Measurements from ENCODE around the gene PDE1C.

The PDE1C gene

DNA sequence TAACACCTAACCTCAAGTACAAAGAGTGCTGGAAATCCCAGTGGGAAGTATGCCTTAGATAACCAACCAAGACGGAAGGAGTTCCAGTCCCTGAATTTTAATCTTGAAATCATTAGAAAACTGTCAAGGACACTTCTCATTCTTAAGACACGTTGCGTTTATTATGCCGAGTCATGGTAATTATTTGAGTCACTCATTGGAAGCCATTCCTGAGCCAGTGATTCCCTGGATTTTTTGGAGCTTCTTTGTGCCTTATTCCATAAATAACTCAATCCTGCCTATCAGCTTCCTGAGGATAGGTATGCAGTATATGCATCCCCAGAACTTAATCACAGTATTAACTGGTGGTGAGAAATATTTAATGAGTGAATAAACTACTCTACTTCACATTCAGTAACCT, 305.7 kb downstream of the PDE1C start:
- WGBS, result 67% methylated on average over 4 of the region's 4 CpGs
- H3K14ac ChIP-seq (ENCODE audit: low read length in 2 of 2), result no peak overlapping the region

GRCh38 chr7:31763548-31763947, 306.7 kb downstream of the PDE1C start:
- no peaks in the 10 kb centered on the region for H3K27me3 ChIP-seq (ENCODE audit: control insufficient read depth in 1 of 2, insufficient read depth in 1 of 2, low read length in 2 of 2)
- H2BK15ac ChIP-seq (ENCODE audit: low read depth, poor library complexity, severe bottlenecking), result no peak overlapping the region
- no peak overlapping the region for H4K91ac ChIP-seq (ENCODE audit: low read length)
- H2AFZ ChIP-seq (ENCODE audit: low read depth, low read length), result no peak overlapping the region
- H3K36me3 ChIP-seq (ENCODE audit: control insufficient read depth in 1 of 2, insufficient read depth in 2 of 2, low read depth in 1 of 2, low read length in 2 of 2), result no peaks in the 10 kb centered on the region
- no peak overlapping the region for H3K4me2 ChIP-seq (ENCODE audit: low read length, poor library complexity, severe bottlenecking)
- H3K14ac ChIP-seq (ENCODE audit: low read length in 2 of 2), result no peak overlapping the region
- H2BK12ac ChIP-seq (ENCODE audit: low read length in 2 of 2), result no peak overlapping the region
- no peak overlapping the region for H2BK5ac ChIP-seq (ENCODE audit: low read depth, low read length, poor library complexity, severe bottlenecking)
- no peak overlapping the region for H3K4ac ChIP-seq (ENCODE audit: low read depth in 1 of 2, low read length in 2 of 2)
- H3K18ac ChIP-seq (ENCODE audit: low read depth in 1 of 2, low read length in 2 of 2), result no peak overlapping the region
- no peaks in the 10 kb centered on the region for H3K9me3 ChIP-seq (ENCODE audit: control insufficient read depth, low read length)
- no peak overlapping the region for H3K27ac ChIP-seq (ENCODE audit: low read length, poor library complexity, severe bottlenecking)
- no CpG with 5 or more reads among the region's 2 CpGs for WGBS
- H4K8ac ChIP-seq (ENCODE audit: low read length), result no peak overlapping the region
- no peak overlapping the region for H2BK120ac ChIP-seq (ENCODE audit: low read depth, low read length)
- H2AK5ac ChIP-seq (ENCODE audit: low read length, severe bottlenecking), result no peak overlapping the region
- H3K4me3 ChIP-seq (ENCODE audit: insufficient read depth in 1 of 2, low read depth in 1 of 2, low read length in 2 of 2), result no peak overlapping the region
- H3K79me1 ChIP-seq (replicated peaks; ENCODE audit: low read length, poor library complexity, severe bottlenecking), result no peaks in the 10 kb centered on the region
- no peak for DNase-seq
- no peak overlapping the region for H3K23ac ChIP-seq (ENCODE audit: low read length in 2 of 2)
- no peak overlapping the region for H3K9ac ChIP-seq (ENCODE audit: low read length)
- H3K4me1 ChIP-seq (ENCODE audit: control insufficient read depth, insufficient read depth, low read depth, low read length), result no peaks in the 10 kb centered on the region

More for the DNA sequence above, 305.7 kb downstream of the PDE1C start:
- no peak overlapping the region for H2BK120ac ChIP-seq (ENCODE audit: low read depth, low read length)
- no peaks in the 10 kb centered on the region for H3K79me1 ChIP-seq (replicated peaks; ENCODE audit: low read length, poor library complexity, severe bottlenecking)
- H4K8ac ChIP-seq (ENCODE audit: low read length), result no peak overlapping the region
- H4K91ac ChIP-seq (ENCODE audit: low read length), result no peak overlapping the region
- no peak overlapping the region for H3K18ac ChIP-seq (ENCODE audit: low read depth in 1 of 2, low read length in 2 of 2)
- H3K4me1 ChIP-seq (ENCODE audit: control insufficient read depth, insufficient read depth, low read depth, low read length), result no peaks in the 10 kb centered on the region
- no peak overlapping the region for H3K4me2 ChIP-seq (ENCODE audit: low read length, poor library complexity, severe bottlenecking)
- no peak for DNase-seq
- no peak overlapping the region for H2BK12ac ChIP-seq (ENCODE audit: low read length in 2 of 2)
- H2BK5ac ChIP-seq (ENCODE audit: low read depth, low read length, poor library complexity, severe bottlenecking), result no peak overlapping the region
- H3K9me3 ChIP-seq (ENCODE audit: control insufficient read depth, low read length), result no peaks in the 10 kb centered on the region
- H3K27ac ChIP-seq (ENCODE audit: low read length, poor library complexity, severe bottlenecking), result no peak overlapping the region
- H3K9ac ChIP-seq (ENCODE audit: low read length), result no peak overlapping the region
- H3K4ac ChIP-seq (ENCODE audit: low read depth in 1 of 2, low read length in 2 of 2), result no peak overlapping the region
- H3K23ac ChIP-seq (ENCODE audit: low read length in 2 of 2), result no peak overlapping the region
- no peaks in the 10 kb centered on the region for H3K36me3 ChIP-seq (ENCODE audit: control insufficient read depth in 1 of 2, insufficient read depth in 2 of 2, low read depth in 1 of 2, low read length in 2 of 2)
- no peaks in the 10 kb centered on the region for H3K27me3 ChIP-seq (ENCODE audit: control insufficient read depth in 1 of 2, insufficient read depth in 1 of 2, low read length in 2 of 2)
- H2AK5ac ChIP-seq (ENCODE audit: low read length, severe bottlenecking), result no peak overlapping the region
- H2BK15ac ChIP-seq (ENCODE audit: low read depth, poor library complexity, severe bottlenecking), result no peak overlapping the region
- no peak overlapping the region for H2AFZ ChIP-seq (ENCODE audit: low read depth, low read length)
- H3K4me3 ChIP-seq (ENCODE audit: insufficient read depth in 1 of 2, low read depth in 1 of 2, low read length in 2 of 2), result no peak overlapping the region

- H3K9ac ChIP-seq (ENCODE audit: low read length), result no peak overlapping the region
- no peak overlapping the region for H2BK120ac ChIP-seq (ENCODE audit: low read depth, low read length)
- no peak overlapping the region for H4K91ac ChIP-seq (ENCODE audit: low read length)
- H3K79me1 ChIP-seq (replicated peaks; ENCODE audit: low read length, poor library complexity, severe bottlenecking), result no peaks in the 10 kb centered on the region
- H3K14ac ChIP-seq (ENCODE audit: low read length in 2 of 2), result no peak overlapping the region
- H3K27me3 ChIP-seq (ENCODE audit: control insufficient read depth in 1 of 2, insufficient read depth in 1 of 2, low read length in 2 of 2), result no peaks in the 10 kb centered on the region
- DNase-seq, result no peak
- no peak overlapping the region for H2BK5ac ChIP-seq (ENCODE audit: low read depth, low read length, poor library complexity, severe bottlenecking)
- H3K4ac ChIP-seq (ENCODE audit: low read depth in 1 of 2, low read length in 2 of 2), result no peak overlapping the region
- H3K4me2 ChIP-seq (ENCODE audit: low read length, poor library complexity, severe bottlenecking), result no peak overlapping the region
- no peaks in the 10 kb centered on the region for H3K4me1 ChIP-seq (ENCODE audit: control insufficient read depth, insufficient read depth, low read depth, low read length)
- H3K27ac ChIP-seq (ENCODE audit: low read length, poor library complexity, severe bottlenecking), result no peak overlapping the region
- no peak overlapping the region for H3K4me3 ChIP-seq (ENCODE audit: insufficient read depth in 1 of 2, low read depth in 1 of 2, low read length in 2 of 2)
- H4K8ac ChIP-seq (ENCODE audit: low read length), result no peak overlapping the region
- no peak overlapping the region for H3K18ac ChIP-seq (ENCODE audit: low read depth in 1 of 2, low read length in 2 of 2)
- H3K23ac ChIP-seq (ENCODE audit: low read length in 2 of 2), result no peak overlapping the region
- H3K36me3 ChIP-seq (ENCODE audit: control insufficient read depth in 1 of 2, insufficient read depth in 2 of 2, low read depth in 1 of 2, low read length in 2 of 2), result no peaks in the 10 kb centered on the region
- no peak overlapping the region for H2BK15ac ChIP-seq (ENCODE audit: low read depth, poor library complexity, severe bottlenecking)
- H2AK5ac ChIP-seq (ENCODE audit: low read length, severe bottlenecking), result no peak overlapping the region
- H3K9me3 ChIP-seq (ENCODE audit: control insufficient read depth, low read length), result no peaks in the 10 kb centered on the region
- H2BK12ac ChIP-seq (ENCODE audit: low read length in 2 of 2), result no peak overlapping the region
- no peak overlapping the region for H2AFZ ChIP-seq (ENCODE audit: low read depth, low read length)
Measured at GRCh38 chr7:31761646-31762045, 308.6 kb downstream of the PDE1C start.

DNA sequence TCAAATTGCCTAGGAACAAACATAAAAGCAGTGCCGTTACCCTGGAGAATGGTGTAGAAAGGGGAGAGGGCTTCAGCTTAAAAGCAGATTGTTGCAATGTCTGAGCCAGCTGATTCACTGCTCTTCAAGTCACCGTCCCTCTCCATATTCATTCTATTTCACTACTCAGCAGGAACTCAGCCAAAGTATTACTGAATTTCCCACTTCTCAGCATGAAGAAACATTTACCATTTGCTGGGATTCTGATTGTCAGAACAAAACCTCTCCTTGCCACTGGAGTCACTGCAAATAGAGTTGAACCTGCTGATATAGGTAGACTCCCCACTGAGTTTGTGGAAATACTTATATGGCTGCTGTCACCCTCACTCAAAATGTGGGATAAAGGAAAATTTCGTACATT, 311.5 kb downstream of the PDE1C start:
- Histone ChIP-seq H2BK15ac (ENCODE audit: low read depth, poor library complexity, severe bottlenecking) (no peak overlapping the region), H3K9me3 (ENCODE audit: control insufficient read depth, low read length) (no peaks in the 10 kb centered on the region), H3K27ac (ENCODE audit: low read length, poor library complexity, severe bottlenecking) (no peak overlapping the region), H3K27me3 (ENCODE audit: control insufficient read depth in 1 of 2, insufficient read depth in 1 of 2, low read length in 2 of 2) (no peaks in the 10 kb centered on the region), H3K36me3 (ENCODE audit: control insufficient read depth in 1 of 2, insufficient read depth in 2 of 2, low read depth in 1 of 2, low read length in 2 of 2) (no peaks in the 10 kb centered on the region), H2BK12ac (ENCODE audit: low read length in 2 of 2) (no peak overlapping the region), H3K23ac (ENCODE audit: low read length in 2 of 2) (no peak overlapping the region), H2AK5ac (ENCODE audit: low read length, severe bottlenecking) (no peak overlapping the region), H4K91ac (ENCODE audit: low read length) (no peak overlapping the region), H2AFZ (ENCODE audit: low read depth, low read length) (no peak overlapping the region), H3K4me1 (ENCODE audit: control insufficient read depth, insufficient read depth, low read depth, low read length) (no peaks in the 10 kb centered on the region), H3K4me3 (ENCODE audit: insufficient read depth in 1 of 2, low read depth in 1 of 2, low read length in 2 of 2) (no peak overlapping the region), H3K18ac (ENCODE audit: low read depth in 1 of 2, low read length in 2 of 2) (no peak overlapping the region), H3K14ac (ENCODE audit: low read length in 2 of 2) (no peak overlapping the region), H3K79me1 (replicated peaks; ENCODE audit: low read length, poor library complexity, severe bottlenecking) (no peaks in the 10 kb centered on the region), H2BK120ac (ENCODE audit: low read depth, low read length) (no peak overlapping the region), H4K8ac (ENCODE audit: low read length) (no peak overlapping the region), H3K9ac (ENCODE audit: low read length) (no peak overlapping the region), H3K4me2 (ENCODE audit: low read length, poor library complexity, severe bottlenecking) (no peak overlapping the region), H3K4ac (ENCODE audit: low read depth in 1 of 2, low read length in 2 of 2) (no peak overlapping the region), H2BK5ac (ENCODE audit: low read depth, low read length, poor library complexity, severe bottlenecking) (no peak overlapping the region)
- 57% methylated on average over 3 of the region's 3 CpGs for WGBS
- no peak for DNase-seq

All from mesenchymal stem cell (in vitro differentiated cells and primary cell).